IPS-20b (cell line): Measurements from ENCODE around the gene MOXD1.
"Not testable (repeated sequence)": the region's sequence is repeated elsewhere in the genome, so short reads cannot be mapped to it uniquely, and the experiment has no call there.

ENCODE experiments used
- H3K27ac ChIP-seq: one replicate; pipeline ENCODE4 v1.5.1; 2013; ENCODE audit warnings: low read length
- H3K27me3 ChIP-seq: 2 replicates; pipeline ENCODE4 v1.6.1; 2013; ENCODE audit warnings: mild to moderate bottlenecking, low read length, inconsistent platforms; ENCODE audit not compliant: insufficient read depth
- H3K36me3 ChIP-seq: 2 replicates; pipeline ENCODE4 v1.6.1; 2013; ENCODE audit warnings: low read depth, mild to moderate bottlenecking, inconsistent platforms, low read length, moderate library complexity; ENCODE audit not compliant: insufficient read depth
- H3K4me1 ChIP-seq: 2 replicates; pipeline ENCODE4 v1.6.1; 2013; ENCODE audit warnings: mild to moderate bottlenecking, control low read depth, inconsistent platforms, low read length, moderate library complexity; ENCODE audit not compliant: insufficient read depth
- H3K4me3 ChIP-seq: 2 replicates; pipeline ENCODE4 v1.5.1; 2013; ENCODE audit warnings: mild to moderate bottlenecking, low read length, inconsistent platforms
- H3K9ac ChIP-seq: 2 replicates; pipeline ENCODE4 v1.6.1; 2013; ENCODE audit warnings: low read depth, mild to moderate bottlenecking, inconsistent platforms, low read length, moderate library complexity
- H3K9me3 ChIP-seq: 2 replicates; pipeline ENCODE4 v1.6.1; 2013; ENCODE audit warnings: mild to moderate bottlenecking, low read depth, low read length, inconsistent platforms; ENCODE audit not compliant: insufficient read depth

Gene MOXD1

DNA sequence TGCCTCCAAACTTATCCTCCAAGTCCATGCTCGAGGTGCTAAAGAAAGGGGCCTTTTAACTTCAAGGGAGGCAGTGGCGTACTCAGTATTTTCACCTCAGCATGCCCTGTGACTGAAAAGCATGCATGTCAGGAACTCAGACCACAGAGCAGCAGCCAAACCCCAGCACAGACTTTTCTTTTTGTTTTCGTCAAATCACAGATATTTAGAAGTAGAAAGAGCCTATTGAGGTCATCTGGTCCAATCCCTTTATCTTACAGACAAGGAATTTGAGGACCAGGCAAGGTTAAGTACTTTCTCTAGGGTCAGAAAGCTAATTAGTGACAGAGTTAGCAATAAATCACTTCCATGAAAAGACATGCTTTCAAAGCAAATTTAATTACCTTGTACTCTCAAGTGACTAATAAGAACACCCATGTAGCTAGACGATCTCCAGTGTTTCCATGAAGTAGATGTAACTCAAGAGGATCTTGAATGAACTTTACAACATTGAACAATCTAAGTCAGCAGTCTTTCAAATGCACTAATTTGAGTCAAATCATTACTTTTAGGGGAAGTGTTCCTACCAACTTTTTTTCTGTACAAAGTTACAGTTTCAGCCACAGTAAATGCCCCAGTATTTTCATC lies 35.9 kb downstream of the MOXD1 start:
- Histone ChIP-seq H3K4me3 (no peak overlapping the region), H3K27ac (no peak overlapping the region), H3K27me3 (no peaks in the 10 kb centered on the region), H3K9me3 (no peaks in the 10 kb centered on the region), H3K4me1 (no peaks in the 10 kb centered on the region), H3K9ac (no peak overlapping the region), H3K36me3 (no peaks in the 10 kb centered on the region)

DNA sequence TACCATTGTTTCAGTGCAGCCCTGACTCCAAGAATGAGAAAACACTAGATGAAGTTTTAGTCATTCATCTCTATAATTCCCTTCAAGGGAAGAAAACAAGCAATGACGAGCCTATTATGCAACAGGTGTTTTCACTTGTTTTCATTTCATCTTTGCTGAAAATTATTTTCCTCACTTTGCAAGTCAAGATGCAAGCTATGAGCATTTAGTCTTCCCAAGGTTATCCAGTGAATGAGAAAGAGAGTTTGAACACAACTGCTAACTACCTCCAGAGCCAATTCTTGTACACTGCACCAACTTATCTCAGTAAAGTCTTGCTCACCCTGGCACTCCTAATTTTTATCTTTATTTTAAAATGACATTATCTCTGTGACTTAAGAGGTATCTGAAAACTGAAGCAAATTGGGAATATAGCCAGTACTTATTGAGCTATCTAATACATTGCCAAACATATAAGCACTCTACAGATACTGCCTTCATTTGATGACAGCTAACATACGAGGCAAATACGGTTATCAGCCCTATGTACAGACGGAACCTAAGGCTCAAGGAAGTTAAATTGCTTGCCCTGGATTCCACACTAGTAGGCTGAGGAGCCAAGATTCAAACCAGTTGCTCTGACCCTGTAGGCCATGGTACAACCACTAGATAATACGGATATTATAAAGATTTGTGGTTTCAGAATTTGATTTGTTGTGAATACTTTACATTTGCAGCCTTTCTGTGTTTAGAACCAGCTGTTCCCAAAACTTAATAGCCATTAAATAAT lies 36.8 kb downstream of the MOXD1 start:
- H3K27me3 ChIP-seq = no peaks in the 10 kb centered on the region

GRCh38 chr6:132362442-132363185 lies 38.7 kb downstream of the MOXD1 start:
- Histone ChIP-seq H3K36me3 (no peaks in the 10 kb centered on the region), H3K4me3 (no peak overlapping the region), H3K9me3 (no peaks in the 10 kb centered on the region), H3K9ac (no peak overlapping the region), H3K27ac (no peak overlapping the region), H3K27me3 (no peaks in the 10 kb centered on the region), H3K4me1 (no peaks in the 10 kb centered on the region)

More for the DNA sequence above, 36.8 kb downstream of the MOXD1 start:
- Histone ChIP-seq H3K4me1 (no peaks in the 10 kb centered on the region), H3K36me3 (no peaks in the 10 kb centered on the region), H3K9ac (no peak overlapping the region), H3K27ac (no peak overlapping the region), H3K9me3 (no peaks in the 10 kb centered on the region), H3K4me3 (no peak overlapping the region)

DNA sequence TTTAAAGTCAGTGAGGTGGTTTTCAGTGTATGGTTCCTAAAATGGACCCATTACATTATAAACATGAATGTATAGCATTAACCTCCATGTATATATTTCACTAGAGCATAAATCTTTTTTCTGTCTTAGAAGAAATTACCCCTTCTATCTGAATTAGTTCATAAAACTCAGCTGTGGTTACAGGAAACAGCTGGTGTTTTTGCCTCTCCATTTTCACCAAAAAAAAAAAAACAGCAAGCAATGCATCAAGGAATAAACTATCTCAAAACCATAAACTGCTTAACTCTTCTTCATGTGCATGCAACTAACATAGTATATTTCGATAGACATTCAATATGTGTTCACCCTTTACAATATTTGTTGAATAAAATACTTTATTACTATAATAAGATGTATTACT lies 40.2 kb downstream of the MOXD1 start:
- Histone ChIP-seq H3K27me3 (no peaks in the 10 kb centered on the region), H3K36me3 (no peaks in the 10 kb centered on the region), H3K9ac (no peak overlapping the region), H3K27ac (no peak overlapping the region), H3K9me3 (no peaks in the 10 kb centered on the region), H3K4me3 (no peak overlapping the region), H3K4me1 (no peaks in the 10 kb centered on the region)

- Histone ChIP-seq H3K27me3 (no peaks in the 10 kb centered on the region), H3K9me3 (no peaks in the 10 kb centered on the region), H3K9ac (no peak overlapping the region), H3K36me3 (no peaks in the 10 kb centered on the region), H3K4me1 (no peaks in the 10 kb centered on the region; the same call in 1 of the 2 replicates), H3K4me3 (no peak overlapping the region), H3K27ac (no peak overlapping the region)
Observed at GRCh38 chr6:132359886-132360285, 41.4 kb downstream of the MOXD1 start.

DNA sequence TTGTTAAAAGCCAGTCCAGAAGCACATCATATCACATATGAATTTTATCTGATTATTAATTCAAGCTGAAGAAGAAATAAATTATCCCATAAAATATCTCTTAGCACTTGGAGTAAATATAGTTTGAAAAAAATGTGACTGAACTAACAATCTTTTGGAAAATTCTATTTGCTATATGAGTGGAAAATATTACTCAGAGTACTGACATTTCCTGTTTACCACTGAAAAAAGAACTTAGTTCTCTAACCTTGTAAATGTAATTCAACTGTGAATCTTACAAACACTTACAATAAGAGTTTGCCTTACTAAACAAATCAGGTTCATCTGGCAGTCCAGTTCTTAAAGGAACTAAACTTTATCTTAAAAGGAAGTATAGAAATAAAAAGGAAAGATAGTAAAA lies 44.2 kb downstream of the MOXD1 start:
- no peaks in the 10 kb centered on the region; the same call in 1 of the 2 replicates for H3K4me1 ChIP-seq
- H3K27me3 ChIP-seq = no peaks in the 10 kb centered on the region
- H3K27ac ChIP-seq = no peak overlapping the region
- H3K4me3 ChIP-seq = no peak overlapping the region
- H3K36me3 ChIP-seq = no peaks in the 10 kb centered on the region
- H3K9ac ChIP-seq = no peak overlapping the region
- no peaks in the 10 kb centered on the region for H3K9me3 ChIP-seq

GRCh38 chr6:132354517-132355167 lies 46.6 kb downstream of the MOXD1 start:
- Histone ChIP-seq H3K9ac (no peak overlapping the region), H3K27ac (no peak overlapping the region), H3K4me3 (no peak overlapping the region)

DNA sequence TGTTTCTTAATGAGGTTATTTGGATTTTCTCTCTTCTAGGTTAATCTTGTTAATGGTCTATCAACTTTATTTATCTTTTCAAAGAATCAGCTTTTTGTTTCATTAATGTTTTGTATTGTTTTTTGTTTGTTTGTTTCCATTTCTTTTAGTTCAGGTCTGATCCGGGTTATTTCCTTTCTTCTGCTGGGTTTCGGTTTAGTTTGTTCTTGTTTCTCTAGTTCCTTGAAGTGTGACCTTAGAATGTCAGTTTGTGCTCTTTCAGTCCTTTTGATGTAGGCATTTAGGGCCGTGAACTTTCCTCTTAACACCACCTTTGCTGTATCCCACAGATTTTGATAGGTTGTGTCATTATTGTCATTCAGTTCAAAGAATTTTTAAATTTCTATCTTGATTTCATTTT lies 49.3 kb downstream of the MOXD1 start:
- not testable (repeated sequence) for H3K27me3 ChIP-seq, H3K4me1 ChIP-seq, H3K27ac ChIP-seq, H3K9me3 ChIP-seq, H3K9ac ChIP-seq, H3K36me3 ChIP-seq, H3K4me3 ChIP-seq

More at GRCh38 chr6:132354517-132355167, 46.6 kb downstream of the MOXD1 start:
- H3K4me1 ChIP-seq = no peaks in the 10 kb centered on the region; the same call in 1 of the 2 replicates
- H3K9me3 ChIP-seq = no peaks in the 10 kb centered on the region
- no peaks in the 10 kb centered on the region for H3K36me3 ChIP-seq
- no peaks in the 10 kb centered on the region for H3K27me3 ChIP-seq

DNA sequence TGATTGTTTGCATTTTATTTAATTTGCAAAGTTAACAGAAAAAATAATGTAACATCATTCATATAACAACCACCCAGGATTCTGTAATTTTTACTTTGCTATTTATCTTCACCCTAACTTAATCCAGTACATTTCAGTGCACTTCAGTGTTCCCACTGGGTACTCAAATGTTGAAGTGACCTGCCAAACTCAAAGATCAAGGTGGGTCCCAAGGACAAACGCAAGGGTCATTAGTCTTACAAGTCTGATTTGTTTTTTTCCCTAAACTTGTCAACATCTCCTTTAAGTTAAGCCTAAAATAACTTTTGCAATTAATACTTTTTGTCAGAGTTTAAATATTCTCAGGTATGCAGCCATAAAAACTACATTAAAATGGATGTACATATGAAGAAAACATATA lies 53.0 kb downstream of the MOXD1 start:
- no peaks in the 10 kb centered on the region for H3K36me3 ChIP-seq
- no peak overlapping the region for H3K4me3 ChIP-seq
- H3K4me1 ChIP-seq = no peaks in the 10 kb centered on the region
- peaks cover 10% of the 10 kb centered on the region; the same call in 1 of the 2 replicates for H3K9me3 ChIP-seq
- H3K27ac ChIP-seq = no peak overlapping the region
- no peaks in the 10 kb centered on the region for H3K27me3 ChIP-seq
- H3K9ac ChIP-seq = no peak overlapping the region

DNA sequence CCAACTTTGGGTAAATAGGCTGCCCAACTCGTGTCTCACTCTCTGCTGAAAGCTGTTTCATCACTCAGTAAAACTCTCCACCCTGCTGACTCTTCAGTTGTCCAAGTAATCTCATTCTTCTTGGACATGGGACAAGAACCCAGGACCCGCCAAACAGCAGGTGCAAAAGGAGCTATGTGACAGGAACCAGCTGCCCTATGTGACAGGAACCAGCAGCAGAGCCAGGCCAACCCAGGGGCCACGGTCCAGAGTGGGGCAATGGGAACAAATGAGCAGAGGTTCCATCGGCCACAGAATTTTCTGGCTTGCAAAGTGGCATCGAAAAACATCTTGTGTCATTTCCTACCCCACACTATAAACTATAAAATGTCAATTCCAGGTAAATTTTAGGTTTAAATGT lies 56.5 kb downstream of the MOXD1 start:
- H3K27ac ChIP-seq = no peak overlapping the region
- no peaks in the 10 kb centered on the region for H3K27me3 ChIP-seq
- no peak overlapping the region for H3K4me3 ChIP-seq
- H3K9me3 ChIP-seq = peaks cover 10% of the 10 kb centered on the region; the same call in 1 of the 2 replicates
- H3K9ac ChIP-seq = no peak overlapping the region
- no peaks in the 10 kb centered on the region for H3K36me3 ChIP-seq
- no peaks in the 10 kb centered on the region; the same call in 1 of the 2 replicates for H3K4me1 ChIP-seq

GRCh38 chr6:132341646-132342045 lies 59.6 kb downstream of the MOXD1 start:
- Histone ChIP-seq H3K27ac (no peak overlapping the region), H3K27me3 (no peaks in the 10 kb centered on the region), H3K36me3 (no peaks in the 10 kb centered on the region)

More at GRCh38 chr6:132341646-132342045, 59.6 kb downstream of the MOXD1 start:
- Histone ChIP-seq H3K9ac (no peak overlapping the region), H3K4me3 (no peak overlapping the region), H3K4me1 (no peaks in the 10 kb centered on the region; the same call in 1 of the 2 replicates), H3K9me3 (peaks cover 10% of the 10 kb centered on the region; the same call in 1 of the 2 replicates)
